OCI-LY3 (cell line): ENCODE results near the gene CT45A1.
"Not testable (repeated sequence)": the region's sequence is repeated elsewhere in the genome, so short reads cannot be mapped to it uniquely, and the experiment has no call there.

ENCODE experiments used
- EZH2phosphoT487 ChIP-seq: fragments of 200-600 bp; shearing (Covaris generic); IDR thresholded peaks from 2 replicates; pipeline ENCODE4 v1.6.1; 2018; ENCODE audit warnings: antibody characterized with exemption, mixed run types, low read depth
- TF ChIP-seq, protein P1 (sequence below): fragments of 200-600, 300-600 bp; sonication (generic); IDR thresholded peaks from 2 replicates; pipeline ENCODE4 v1.5.1; 2014; ENCODE audit warnings: antibody characterized with exemption, low read length, low read depth

GRCh38 chrX:135734666-135735065, 21.2 kb downstream of the CT45A1 start:
- TF ChIP-seq, protein P1, sequence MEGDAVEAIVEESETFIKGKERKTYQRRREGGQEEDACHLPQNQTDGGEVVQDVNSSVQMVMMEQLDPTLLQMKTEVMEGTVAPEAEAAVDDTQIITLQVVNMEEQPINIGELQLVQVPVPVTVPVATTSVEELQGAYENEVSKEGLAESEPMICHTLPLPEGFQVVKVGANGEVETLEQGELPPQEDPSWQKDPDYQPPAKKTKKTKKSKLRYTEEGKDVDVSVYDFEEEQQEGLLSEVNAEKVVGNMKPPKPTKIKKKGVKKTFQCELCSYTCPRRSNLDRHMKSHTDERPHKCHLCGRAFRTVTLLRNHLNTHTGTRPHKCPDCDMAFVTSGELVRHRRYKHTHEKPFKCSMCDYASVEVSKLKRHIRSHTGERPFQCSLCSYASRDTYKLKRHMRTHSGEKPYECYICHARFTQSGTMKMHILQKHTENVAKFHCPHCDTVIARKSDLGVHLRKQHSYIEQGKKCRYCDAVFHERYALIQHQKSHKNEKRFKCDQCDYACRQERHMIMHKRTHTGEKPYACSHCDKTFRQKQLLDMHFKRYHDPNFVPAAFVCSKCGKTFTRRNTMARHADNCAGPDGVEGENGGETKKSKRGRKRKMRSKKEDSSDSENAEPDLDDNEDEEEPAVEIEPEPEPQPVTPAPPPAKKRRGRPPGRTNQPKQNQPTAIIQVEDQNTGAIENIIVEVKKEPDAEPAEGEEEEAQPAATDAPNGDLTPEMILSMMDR, result not testable (repeated sequence)
- not testable (repeated sequence) for TF ChIP-seq EZH2phosphoT487
